H4 (cell line): ENCODE results near the gene TBCD. TPM values are rescaled to one million over a fixed set of nuclear protein-coding genes. Genes with fewer than 3 reads are reported as not detected.
"Not testable (repeated sequence)": the region's sequence is repeated elsewhere in the genome, so short reads cannot be mapped to it uniquely, and the experiment has no call there.

Experiments
- DNase-seq: peaks from one replicate; pipeline ENCODE4 v3.0.0-alpha.2; 2015; ENCODE audit warnings: low spot score
- total RNA-seq: library from RNA; depleted of rRNA; stranded (reverse); fragments of >200 nt; shearing (Covaris generic); gene quantifications from 2 replicates; pipeline ENCODE4 v1.2.3, GENCODE V29; 2014

Gene TBCD
- total RNA-seq, 1 experiment from 2014 or later, result 17.6 TPM

GRCh38 chr17:82972836-82973372 lies 221.0 kb downstream of the TBCD start:
- no peak for DNase-seq

DNA sequence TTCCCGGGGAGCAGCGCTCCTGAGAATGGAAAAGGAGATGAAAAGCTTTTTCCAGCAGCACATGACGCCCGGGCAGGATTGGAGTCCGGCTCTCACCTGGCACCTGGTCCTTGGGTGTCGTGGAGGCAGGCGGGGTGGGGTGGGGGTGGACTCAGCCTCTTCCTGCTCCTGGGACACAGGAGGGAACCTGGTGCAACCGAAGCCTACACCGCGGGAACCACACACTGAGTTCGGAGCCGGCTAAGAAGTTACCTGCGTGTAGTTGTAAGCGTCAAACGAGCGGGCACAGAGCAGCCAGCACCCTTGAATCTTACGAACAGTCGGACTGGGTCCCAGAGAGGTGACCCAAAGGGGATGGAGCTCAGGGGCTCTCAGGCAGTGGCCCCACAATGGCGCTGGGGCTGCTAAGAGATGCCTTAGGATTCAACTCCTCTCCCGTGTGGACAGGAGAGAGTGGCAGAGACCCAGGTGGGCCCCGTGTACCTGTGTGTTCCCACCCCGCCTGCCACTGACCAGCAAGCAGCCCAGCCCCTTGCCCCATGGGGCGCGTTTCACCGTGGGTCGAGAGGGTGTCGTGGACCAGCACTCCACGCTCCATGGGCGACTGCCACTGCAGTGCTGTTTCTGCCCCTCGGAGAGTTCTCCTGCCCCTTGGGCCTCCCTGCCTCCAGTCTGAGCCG lies 221.7 kb downstream of the TBCD start:
- DNase-seq, result no peak

- DNase-seq, result no peak
These were observed 222.5 kb downstream of the TBCD start for GRCh38 chr17:82974136-82974952.

DNA sequence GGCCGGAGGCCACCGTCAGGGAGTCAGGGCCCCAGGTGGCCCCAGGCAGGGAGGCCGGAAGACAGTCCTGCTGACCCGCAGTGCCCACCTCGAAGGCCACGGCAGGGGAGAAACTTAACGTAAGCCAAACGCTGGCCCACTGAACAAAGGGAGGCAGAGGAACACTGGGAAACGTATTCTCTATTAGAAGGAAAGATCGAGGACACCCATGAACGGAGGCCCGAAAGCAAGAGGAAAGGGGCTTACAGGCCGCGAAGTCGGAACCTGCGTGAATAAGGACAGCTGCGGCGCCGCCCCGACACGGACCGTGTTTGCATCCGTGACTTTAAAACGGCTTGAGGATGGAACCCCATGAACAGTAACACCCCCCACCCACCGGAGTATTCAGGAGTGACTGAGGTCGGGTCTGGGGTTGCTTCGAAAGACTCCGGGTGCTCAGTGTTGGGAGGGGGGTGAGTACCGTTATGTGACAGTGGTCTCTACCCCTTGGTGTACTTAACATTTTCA lies 225.2 kb downstream of the TBCD start:
- no peak for DNase-seq

DNA sequence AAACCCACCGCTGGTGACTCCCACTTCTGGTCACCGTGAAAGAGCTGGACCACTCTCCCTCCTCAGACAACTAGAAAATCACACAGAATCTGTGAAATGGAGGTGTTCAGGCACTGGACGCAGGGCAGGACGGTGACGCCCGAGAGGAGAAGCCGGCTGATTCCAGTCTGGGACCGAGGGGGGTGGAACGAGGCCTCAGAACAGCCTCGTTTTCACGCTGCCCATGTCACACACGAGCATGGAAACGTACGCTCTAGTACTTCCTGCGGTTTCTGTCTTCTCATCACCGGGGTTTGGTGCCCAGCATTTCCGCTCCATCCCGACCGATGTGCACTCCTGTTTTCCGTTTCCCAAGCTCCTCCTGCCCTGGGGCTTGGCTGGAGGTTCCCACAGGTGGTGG lies 225.7 kb downstream of the TBCD start:
- DNase-seq, result no peak

- no peak for DNase-seq
These were observed 227.0 kb downstream of the TBCD start for GRCh38 chr17:82978765-82979349.

DNA sequence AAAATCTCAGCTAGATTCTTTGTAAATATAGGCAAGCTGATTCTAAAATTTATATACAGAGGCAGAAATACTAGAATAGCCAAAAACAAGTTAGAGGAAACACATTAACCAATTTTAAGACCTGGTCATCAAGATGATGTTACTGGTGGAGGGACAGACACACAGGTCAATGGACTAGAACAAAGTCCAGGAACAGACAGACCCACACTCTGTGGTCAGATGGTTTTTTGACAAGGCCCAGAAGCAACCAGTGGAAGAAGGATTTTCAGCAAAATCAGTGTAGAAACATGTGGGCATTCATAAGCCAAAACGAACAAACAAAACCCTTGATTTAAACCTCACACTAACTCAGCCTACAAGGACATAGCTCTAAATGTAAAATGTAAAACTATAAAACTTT lies 227.9 kb downstream of the TBCD start:
- DNase-seq, result no peak

DNA sequence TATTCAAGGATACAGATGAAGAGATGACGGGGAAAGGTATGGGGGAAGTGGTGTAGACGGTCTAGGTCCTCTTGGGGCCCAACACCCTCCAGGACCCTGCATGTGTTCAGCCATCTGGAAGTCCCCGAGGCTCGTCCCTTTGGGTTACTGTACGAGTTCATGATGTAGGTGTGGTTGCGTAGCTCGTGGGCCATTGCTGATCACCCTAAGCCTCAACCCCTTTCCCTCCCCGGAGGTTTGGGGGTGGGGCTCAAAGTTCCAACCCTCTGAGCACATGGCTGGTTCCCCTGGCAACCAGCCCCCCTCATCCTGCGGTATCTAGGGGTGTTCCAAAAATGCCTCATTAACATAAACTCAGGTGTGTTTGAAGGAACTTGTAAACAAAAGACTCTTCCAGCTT lies 228.8 kb downstream of the TBCD start:
- DNase-seq, result no peak

DNA sequence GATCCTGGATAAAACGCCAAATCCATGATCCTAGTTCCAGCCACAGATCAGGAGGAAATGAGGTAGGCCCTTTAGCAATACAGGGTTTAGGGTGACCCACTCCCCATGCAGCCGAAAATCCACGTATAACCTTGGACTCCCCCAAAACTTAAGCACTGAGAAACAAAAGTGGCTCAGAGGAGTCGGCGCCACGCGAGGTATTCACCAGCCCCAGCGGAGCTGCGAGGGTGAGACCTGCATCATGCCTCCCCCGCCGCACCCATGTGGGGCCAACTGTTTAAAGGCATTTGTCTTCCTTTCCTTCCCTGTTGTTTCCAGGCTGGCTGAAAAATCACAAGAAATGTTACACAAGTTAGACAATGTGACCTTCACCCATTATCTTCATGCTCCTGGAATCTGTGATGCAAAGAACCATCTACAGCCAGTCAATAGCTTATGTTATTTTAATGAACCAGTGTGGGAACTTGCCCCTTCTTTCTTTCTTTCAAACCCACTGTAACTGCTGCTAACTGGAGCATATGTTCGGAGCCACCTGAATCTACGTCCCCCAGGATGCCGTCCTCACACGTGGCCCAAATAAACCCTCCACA lies 229.4 kb downstream of the TBCD start:
- no peak for DNase-seq

DNA sequence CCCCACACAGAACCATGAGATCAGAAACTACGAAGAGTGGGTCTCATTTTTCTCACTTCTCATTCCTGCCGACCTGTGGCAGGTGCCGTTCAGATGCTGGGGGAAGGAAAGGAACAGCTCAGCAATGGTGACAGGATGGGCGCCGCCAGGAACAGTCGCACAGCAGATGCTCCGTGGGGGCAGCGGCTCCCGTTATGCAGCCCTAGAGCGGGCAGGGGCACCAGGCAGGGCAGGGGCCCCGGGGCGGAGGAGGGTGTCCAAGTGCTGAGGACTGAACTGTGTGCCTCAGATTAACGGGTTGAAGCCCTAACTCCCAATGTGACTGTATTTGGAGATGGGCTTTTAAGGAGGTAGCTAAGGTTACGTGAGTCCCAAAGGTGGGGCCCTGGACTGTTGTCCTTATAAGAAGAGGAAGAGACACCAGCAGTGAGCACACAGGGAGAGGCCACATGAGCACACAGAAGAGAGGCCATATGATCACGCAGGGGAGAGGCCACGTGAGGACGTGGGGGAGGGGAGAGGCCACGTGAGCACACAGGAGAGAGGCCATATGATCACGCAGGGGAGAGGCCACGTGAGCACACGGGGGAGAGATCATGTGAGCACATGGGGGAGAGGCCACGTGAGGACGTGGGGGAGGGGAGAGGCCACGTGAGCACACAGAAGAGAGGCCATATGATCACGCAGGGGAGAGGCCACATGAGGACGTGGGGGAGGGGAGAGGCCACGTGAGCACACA lies 231.8 kb downstream of the TBCD start:
- no peak for DNase-seq

DNA sequence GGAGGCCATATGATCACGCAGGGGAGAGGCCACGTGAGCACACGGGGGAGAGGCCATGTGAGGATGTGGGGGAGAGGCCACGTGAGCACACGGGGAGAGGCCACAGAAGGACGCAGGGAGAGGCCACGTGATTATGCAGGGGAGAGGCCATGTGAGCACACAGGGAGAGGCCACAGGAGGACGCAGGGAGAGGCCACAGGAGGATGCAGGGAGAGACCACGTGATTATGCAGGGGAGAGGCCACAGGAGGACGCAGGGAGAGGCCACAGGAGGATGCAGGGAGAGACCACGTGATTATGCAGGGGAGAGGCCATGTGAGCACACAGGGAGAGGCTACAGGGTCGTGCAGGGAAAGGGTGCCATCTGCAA lies 232.4 kb downstream of the TBCD start:
- not testable (repeated sequence) for DNase-seq

GRCh38 chr17:82984751-82985427 lies 233.0 kb downstream of the TBCD start:
- DNase-seq, result no peak

DNA sequence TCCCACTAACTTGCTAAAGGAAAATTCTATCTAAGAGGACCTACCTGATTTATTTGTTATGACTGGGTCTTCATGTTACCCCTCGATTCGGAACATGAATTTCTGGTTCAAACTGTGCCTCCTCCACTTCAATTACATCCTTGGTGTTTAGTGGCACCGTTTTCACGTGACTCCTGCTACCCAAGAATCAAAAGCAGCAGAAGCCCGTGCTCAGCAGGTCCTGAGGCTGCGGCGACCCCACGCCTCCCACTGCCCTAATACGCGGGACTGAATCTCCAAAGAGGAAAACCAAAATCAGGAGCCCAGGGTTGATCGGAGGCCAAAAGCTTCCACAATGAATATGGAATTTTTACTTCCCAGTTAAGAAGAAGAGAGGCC lies 233.6 kb downstream of the TBCD start:
- DNase-seq, result no peak

DNA sequence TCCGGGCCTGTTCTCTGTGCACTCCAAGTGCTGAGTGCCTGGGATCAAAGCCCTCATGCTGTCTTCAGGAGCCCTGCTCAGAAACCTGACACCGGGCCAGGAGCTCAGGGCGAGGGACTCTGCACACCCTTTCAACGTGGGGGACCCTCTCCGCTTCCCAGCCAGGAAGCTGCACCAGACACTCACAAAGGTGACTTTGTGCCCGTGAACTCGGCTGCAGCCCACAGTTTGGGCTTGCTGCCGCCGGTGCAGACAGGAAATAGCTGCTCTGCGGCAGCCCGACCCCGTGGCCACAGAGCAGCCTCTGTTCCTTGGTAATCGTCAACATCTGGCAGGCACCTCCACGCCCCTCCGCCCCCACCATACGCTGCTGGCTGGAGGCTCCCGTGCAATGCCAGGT lies 234.1 kb downstream of the TBCD start:
- DNase-seq, result peak; percentile 62

DNA sequence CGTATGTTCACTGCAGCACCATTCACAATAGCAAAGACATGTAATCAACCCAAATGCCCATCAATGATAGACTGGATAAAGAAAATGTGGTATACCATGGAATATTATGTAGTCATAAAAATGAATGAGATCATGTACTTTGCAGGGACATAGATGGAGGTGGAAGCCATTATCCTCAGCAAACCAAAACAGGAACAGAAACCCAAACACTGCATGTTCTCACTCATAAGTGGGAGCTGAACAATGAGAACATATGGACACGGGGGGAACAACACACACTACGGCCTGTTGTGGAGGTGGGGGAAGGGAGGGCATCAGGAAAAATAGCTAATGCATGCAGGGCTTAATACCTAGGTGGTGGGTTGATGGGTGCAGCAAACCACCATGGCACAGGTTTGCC lies 237.2 kb downstream of the TBCD start:
- not testable (repeated sequence) for DNase-seq

- no peak for DNase-seq
These were observed 238.0 kb downstream of the TBCD start for GRCh38 chr17:82989881-82990280.

DNA sequence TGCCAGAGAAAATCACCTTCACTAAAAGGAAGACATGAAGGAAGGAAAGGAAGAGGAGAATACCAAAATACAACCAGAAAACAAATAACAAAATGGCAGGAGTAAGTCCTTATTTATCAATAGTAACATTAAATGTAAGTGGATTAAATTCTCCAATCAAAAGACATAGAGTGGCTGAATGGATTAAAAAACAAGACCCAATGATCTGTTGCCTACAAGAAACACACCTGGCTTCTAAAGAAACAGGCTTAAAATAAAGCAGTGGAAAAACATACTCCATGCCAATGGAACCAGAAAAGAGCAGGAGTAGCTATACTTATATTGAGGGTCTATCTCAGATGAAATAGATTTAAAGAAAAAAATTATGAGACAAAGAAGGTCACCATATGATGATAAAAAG lies 241.1 kb downstream of the TBCD start:
- no peak for DNase-seq
